ENCODE results near the gene PICALM. TPM values are rescaled to one million over a fixed set of nuclear protein-coding genes. Genes with fewer than 3 reads are reported as not detected.

Gene PICALM
- total and polyA plus RNA-seq, 2 of the 4 experiments (the other 2 are of a cell fraction): 235 to 453 TPM

- Histone ChIP-seq H3K27ac (ENCODE audit: insufficient read depth, low read length) (no peak overlapping the region), H3K9ac (ENCODE audit: low read depth, low read length) (no peak overlapping the region), H2AK5ac (ENCODE audit: low read depth, low read length) (no peak overlapping the region), H2AK9ac (replicated peaks; ENCODE audit: low read depth, low read length, poor library complexity) (no peak overlapping the region), H3K36me3 (ENCODE audit: control insufficient read depth, insufficient read depth, low read length) (peaks cover 3% of the 10 kb centered on the region), H4K91ac (ENCODE audit: insufficient read depth, low read depth, low read length) (no peak overlapping the region), H2AFZ (replicated peaks; ENCODE audit: low read length, poor library complexity) (no peak overlapping the region), H3K9me3 (ENCODE audit: control insufficient read depth, insufficient read depth, low read length) (no peaks in the 10 kb centered on the region), H3K4me2 (ENCODE audit: low read depth, low read length) (no peak overlapping the region), H3K23ac (ENCODE audit: low read depth, low read length) (no peak overlapping the region), H3K79me1 (ENCODE audit: low read depth in 1 of 2, low read length in 2 of 2) (peaks cover 6 to 15% of the 10 kb centered on the region in 2 experiments; a peak in 3 of 4 replicates), H2BK15ac (ENCODE audit: low read depth, low read length) (no peak overlapping the region), H3K9me1 (ENCODE audit: insufficient read depth, low read length) (peaks cover 11% of the 10 kb centered on the region), H4K8ac (ENCODE audit: low read depth in 2 of 2, low read length in 2 of 2) (no peak overlapping the region), H2BK5ac (ENCODE audit: low read depth, low read length, poor library complexity, severe bottlenecking) (no peak overlapping the region), H4K20me1 (ENCODE audit: insufficient read depth, low read length) (peaks cover 4% of the 10 kb centered on the region; the same call in 1 of the 2 replicates), H3K56ac (ENCODE audit: extremely low read depth, insufficient read depth, low read length) (no peak overlapping the region), H3K18ac (ENCODE audit: low read depth, low read length) (no peak overlapping the region), H3K27me3 (ENCODE audit: control insufficient read depth, insufficient read depth, low read length) (no peaks in the 10 kb centered on the region), H4K5ac (ENCODE audit: low read depth, low read length) (no peak overlapping the region), H2BK20ac (ENCODE audit: low read depth, low read length) (no peak overlapping the region), H3K4me3 (ENCODE audit: insufficient read depth, low read depth, low read length) (no peak overlapping the region), H2BK120ac (ENCODE audit: low read depth, low read length) (no peak overlapping the region), H3K4ac (ENCODE audit: low read depth, low read length) (no peak overlapping the region), H3K4me1 (ENCODE audit: control insufficient read depth, insufficient read depth, low read length) (peaks cover 14% of the 10 kb centered on the region), H3K14ac (replicated peaks; ENCODE audit: low read depth, low read length) (no peak overlapping the region)
- CTCF ChIA-PET: no interaction called here
- no CpG with 5 or more reads among the region's 1 CpG for WGBS, 2 experiments (ENCODE audit: extremely low coverage in 2 of 2, insufficient read length in 1 of 2)
- TF ChIP-seq RFX5 (IDR thresholded peaks at IDR 0.05; ENCODE audit: low read depth, low read length) (no peak), MAFK (IDR thresholded peaks at IDR 0.05; ENCODE audit: low read depth, low read length) (no peak), BHLHE40 (IDR thresholded peaks at IDR 0.05; ENCODE audit: low read depth, low read length) (no peak), MAZ (IDR thresholded peaks at IDR 0.05; ENCODE audit: borderline replicate concordance, low read depth, low read length) (no peak), POLR2A (IDR thresholded peaks at IDR 0.05; ENCODE audit: low read depth, low read length) (no peak), CEBPB (IDR thresholded peaks at IDR 0.05; ENCODE audit: low read depth, low read length) (no peak), USF2 (IDR thresholded peaks at IDR 0.05; ENCODE audit: low read depth, low read length) (no peak)
- no TSS peak for BruUV-seq (replicated peaks)
- ATAC-seq (ENCODE audit: low read depth): no peak
- intact Hi-C loops (cut with micrococcal nuclease) (no loop called here), in situ Hi-C loops (cut with MboI; ENCODE audit: low sequenced_read_pairs) (no loop called here), dilution Hi-C loops (cut with HindIII; ENCODE audit: low sequenced_read_pairs, unreplicated experiment) (no loop called here)
- POLR2A ChIA-PET (ENCODE audit: unreplicated experiment): no interaction called here
- DNase-seq: no peak
These were observed 119.1 kb downstream of the PICALM start for GRCh38 chr11:85949798-85950197.

All from IMR-90 (cell line).